Measurements from ENCODE around the gene PYGL.
A peak's percentile ranks its signal among the peaks of the same experiment; 100 is the strongest.

The PYGL gene

DNA sequence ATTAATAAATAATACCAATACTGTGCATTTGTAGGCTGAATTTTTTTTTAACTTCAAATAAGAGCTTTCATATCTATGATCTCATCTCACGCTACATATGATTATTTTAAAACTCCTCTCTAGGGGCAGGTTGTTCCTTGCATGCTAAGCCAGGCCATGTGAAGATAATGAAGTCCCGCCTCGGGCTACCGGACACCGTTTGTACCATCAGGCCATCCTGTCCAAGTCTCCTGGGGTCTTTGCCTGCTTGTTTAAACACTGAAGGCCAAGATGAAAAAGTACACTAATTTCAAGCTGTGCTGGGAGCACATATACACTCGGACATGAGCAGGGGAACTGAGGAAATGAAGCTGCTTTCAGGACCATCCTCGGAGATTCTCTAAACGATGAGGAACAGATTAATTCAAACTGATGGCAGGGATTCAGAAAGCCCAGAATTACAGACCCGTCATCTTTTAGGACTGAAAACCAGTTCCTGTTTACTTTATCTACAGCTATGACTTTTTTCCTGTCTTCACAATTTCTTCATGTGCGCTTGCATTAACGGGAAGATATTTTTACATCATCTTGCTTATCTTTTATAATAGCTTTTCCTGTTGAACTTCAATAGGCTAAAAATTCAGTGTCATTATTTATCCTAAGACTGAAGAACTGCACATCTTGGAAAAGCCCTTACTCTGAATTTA is 78.7 kb downstream of the PYGL start:
- DNase-seq: no peak

DNA sequence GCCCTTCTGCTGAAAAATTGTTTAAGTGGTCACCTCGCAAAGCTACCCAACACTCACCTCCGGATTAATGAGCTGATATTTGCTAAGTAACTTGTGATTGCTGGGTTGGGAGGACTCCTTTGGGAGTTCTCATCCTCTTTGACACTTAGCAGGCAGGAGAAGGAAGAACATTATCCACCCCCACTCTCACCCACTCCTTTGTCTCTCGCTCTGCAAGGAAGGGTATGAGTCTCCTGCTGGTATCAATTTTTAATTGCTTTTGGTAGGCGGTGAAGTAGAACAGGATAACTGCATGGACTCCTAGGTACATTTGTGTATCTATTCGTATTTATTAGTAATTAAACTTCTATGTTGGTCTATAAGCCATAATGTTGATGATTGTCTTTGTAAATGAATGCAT is 79.3 kb downstream of the PYGL start:
- no peak for DNase-seq

DNA sequence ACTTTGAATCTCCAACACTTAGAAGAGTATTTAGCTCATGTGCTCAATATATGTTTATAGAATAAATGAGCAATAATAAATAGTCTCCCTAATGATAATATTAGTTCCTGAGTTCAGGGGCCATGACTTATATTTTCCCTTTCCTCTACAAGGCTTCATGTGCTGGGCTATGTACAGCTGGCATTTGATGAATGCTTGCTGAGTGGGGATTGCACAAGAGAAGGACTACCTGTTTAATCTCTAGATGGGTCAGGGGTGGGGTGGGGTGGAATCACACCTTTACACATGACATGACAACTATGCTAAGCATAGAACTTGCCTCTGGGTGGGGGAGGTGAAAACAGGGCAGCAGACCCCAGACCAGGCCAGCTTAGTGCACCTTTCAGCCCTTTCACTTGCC is 80.0 kb downstream of the PYGL start:
- no peak for DNase-seq

DNA sequence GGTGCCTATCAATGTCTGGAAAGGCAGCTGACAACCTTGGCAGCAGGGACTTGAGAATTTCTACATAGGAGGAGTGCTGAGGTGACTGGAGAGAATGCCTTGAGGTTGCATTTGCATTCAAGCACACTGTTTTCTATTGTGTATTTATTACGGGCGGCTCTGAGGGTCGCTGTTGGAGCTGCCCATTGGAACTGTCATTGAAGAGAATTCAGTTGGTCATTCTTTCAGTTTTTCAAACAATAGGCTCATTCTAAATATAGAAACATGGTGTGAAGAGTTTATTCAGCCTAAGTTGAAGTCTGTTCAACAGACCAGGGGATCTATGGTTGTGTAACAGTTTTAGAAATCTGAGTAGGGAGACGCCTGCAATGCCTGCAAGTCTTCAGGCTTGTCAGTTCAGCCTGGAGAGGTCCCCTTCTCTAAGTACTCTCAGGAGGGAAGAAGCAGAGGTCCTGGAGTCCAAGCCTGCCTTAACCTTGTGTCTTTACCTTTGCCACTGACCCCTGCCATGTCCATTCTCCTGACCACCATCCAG is 82.2 kb downstream of the PYGL start:
- peak; percentile 35 for DNase-seq

DNA sequence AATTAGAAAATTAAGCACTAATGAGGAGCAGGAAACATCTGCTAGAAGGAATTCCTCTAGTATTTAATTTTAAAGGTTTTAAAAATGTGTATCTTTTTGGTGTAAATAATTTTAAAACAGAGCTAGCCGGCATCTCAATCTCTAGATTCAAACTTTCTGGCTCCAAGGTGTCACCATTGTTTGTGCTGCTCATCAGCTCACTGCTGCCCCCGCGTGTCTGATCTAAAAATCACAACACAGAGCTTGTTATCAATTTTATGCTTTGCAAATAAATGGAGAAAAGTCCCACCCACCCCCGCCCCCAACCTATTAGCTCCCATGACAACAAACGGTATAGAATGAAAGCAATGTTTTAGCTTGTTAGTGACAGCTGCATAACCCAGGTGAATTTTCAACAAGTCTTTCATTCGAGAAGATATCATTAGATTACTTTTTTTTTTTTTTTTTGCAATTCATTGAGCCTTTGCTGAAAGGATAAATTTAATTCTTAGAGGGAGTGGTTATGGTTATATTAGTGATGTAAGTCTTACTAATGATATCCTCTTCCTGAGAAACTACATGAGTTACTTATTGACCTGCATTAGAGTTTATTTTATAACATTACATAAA is 83.7 kb downstream of the PYGL start:
- DNase-seq: peak; percentile 62

DNA sequence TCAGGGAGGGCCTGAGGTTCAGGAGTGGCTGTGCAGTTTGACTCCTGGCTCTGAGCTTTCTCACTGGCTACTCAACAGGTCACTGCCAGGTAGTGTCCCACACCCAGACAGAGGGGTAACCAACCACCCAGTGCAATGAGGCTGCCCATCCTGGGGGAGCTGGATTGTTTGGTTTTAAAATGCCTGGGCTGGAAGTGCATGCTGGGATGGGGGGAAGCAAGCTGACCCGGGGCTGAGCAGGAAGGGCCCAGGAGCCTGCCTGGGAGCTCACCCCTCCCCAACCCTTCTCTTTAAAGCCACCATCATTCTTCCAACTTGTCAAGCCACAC is 85.0 kb downstream of the PYGL start:
- no peak for DNase-seq

DNA sequence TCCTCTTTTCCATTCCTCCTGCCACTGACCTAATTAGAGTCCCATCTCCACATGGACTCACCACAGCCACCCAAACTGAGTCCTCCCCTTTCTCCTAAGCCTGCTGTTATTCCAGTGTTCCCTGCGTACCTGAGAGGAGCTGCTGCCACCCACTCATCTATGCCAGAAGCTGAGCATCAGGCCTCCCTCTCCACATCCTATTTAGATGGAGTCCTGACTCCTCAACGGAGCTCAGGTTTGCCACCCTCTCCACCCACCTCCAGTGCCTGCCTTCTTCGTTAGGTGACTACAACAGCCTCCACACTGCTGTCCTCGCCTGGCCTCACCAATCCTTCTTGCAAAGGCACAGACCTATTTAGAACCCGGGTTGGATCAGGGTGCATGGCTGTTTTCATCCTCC is 87.6 kb downstream of the PYGL start:
- DNase-seq: no peak

DNA sequence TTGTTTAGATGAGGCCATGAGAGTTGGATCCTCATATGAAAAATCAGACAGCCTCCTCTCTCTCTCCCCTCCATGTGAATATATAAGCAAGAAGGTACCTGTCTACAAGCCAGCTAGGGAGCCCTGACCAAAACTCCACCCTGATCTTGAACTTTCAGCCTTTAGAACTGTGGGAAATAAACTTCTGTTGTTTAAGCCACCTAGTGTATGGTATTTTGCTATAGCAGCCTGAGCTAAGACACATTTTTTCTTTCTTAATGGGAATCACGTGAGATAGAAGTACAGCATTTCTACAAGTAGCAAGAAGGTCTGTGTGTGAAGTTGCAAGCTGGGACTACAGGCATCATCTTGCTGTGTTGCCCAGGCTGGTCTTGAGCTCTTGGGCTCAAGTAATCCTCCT is 88.7 kb downstream of the PYGL start:
- DNase-seq: no peak

All from MV-4-11 (cell line).